GM19324 (cell line): ENCODE results near the gene CFAP20DC.
"Not testable (repeated sequence)": the region's sequence is repeated elsewhere in the genome, so short reads cannot be mapped to it uniquely, and the experiment has no call there.

Experiments used
- ATAC-seq: cut with Tn5 transposase; IDR thresholded peaks from one replicate; pipeline ENCODE4 v1.9.1; 2021; ENCODE audit warnings: mild to moderate bottlenecking, moderate library complexity; ENCODE audit not compliant: unreplicated experiment, low FRiP score

CFAP20DC gene

DNA sequence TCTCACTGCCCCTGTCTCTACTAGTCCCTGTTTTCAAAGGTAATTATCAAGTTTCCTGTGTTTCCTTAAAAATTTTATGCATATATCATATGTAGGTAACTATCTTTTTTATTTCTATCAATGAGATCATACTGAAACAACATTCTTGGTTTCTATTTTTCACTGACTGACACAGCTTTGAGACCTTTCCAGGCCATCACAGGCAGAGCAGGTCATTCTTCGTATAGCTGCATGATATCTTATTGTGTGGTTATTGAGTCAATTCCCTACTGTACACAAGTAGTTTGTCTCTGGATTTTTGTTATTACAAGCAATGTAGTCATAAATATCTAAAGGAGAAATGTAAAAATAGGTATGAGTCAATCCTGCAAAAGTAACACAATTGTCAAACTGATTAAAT lies 169.6 kb downstream of the CFAP20DC start:
- no peak for ATAC-seq

- ATAC-seq, result peak; percentile 61
These were observed 175.0 kb downstream of the CFAP20DC start for GRCh38 chr3:58874795-58875194.

- ATAC-seq, result peak; percentile 87
These were observed 175.5 kb downstream of the CFAP20DC start for GRCh38 chr3:58874248-58874741.

GRCh38 chr3:58868097-58868779 lies 181.6 kb downstream of the CFAP20DC start:
- no peak for ATAC-seq

- ATAC-seq, result no peak
These were observed 182.2 kb downstream of the CFAP20DC start for GRCh38 chr3:58867621-58868020.

- ATAC-seq, result no peak
These were observed 183.7 kb downstream of the CFAP20DC start for GRCh38 chr3:58866079-58866478.

DNA sequence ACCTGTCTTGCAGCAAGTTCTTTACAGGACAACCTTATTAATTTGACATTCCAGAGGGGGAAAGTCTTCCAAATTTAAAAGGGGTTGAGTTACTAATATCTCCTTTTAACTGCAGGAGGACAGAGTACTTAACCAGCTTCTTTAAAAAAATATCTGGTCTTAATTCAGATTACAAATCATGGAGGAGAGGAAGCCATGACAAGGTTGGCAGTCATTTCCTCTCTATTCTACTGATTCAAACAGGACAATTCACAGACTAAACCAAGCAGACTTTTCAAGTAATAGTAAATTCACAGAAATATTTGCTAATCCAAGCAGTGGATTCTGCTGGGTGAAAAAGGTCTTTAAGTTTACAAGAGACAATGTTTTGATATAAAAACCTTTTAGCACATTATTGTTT lies 185.3 kb downstream of the CFAP20DC start:
- no peak for ATAC-seq

DNA sequence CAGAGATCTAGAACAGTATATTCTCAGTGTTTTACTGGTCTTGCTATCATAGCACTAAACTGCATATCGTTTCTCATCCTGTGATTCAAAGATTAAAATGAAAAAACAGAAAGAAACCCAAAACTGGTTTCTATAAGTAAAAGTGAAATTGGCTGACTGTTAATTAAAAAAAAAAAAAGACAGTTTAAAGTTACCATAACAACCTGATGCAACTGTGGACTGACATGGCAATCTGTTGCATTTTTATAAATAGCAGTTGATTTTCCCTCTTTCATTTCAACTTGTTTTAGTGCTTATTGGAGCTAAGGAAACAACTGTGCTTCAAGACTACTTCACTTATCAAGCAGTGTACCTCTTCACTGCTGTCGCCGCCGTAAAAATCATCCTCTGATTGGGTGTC lies 186.6 kb downstream of the CFAP20DC start:
- ATAC-seq, result no peak

- no peak for ATAC-seq
These were observed 188.3 kb downstream of the CFAP20DC start for GRCh38 chr3:58861551-58861950.

GRCh38 chr3:58858126-58858525 lies 191.7 kb downstream of the CFAP20DC start:
- ATAC-seq, result no peak

- ATAC-seq, result no peak
These were observed 192.4 kb downstream of the CFAP20DC start for GRCh38 chr3:58857402-58857801.

GRCh38 chr3:58848826-58849225 lies 201.0 kb downstream of the CFAP20DC start:
- ATAC-seq, result no peak

- not testable (repeated sequence) for ATAC-seq
These were observed 207.6 kb downstream of the CFAP20DC start for GRCh38 chr3:58842050-58842747.

GRCh38 chr3:58840949-58841348 lies 208.9 kb downstream of the CFAP20DC start:
- ATAC-seq, result no peak

GRCh38 chr3:58839964-58840363 lies 209.9 kb downstream of the CFAP20DC start:
- ATAC-seq, result no peak

- ATAC-seq, result no peak
These were observed 210.6 kb downstream of the CFAP20DC start for GRCh38 chr3:58839187-58839586.

GRCh38 chr3:58837856-58838255 lies 212.0 kb downstream of the CFAP20DC start:
- ATAC-seq, result no peak

GRCh38 chr3:58837141-58837843 lies 212.5 kb downstream of the CFAP20DC start:
- no peak for ATAC-seq

- no peak for ATAC-seq
These were observed 214.7 kb downstream of the CFAP20DC start for GRCh38 chr3:58835086-58835485.

- no peak for ATAC-seq
These were observed 216.3 kb downstream of the CFAP20DC start for GRCh38 chr3:58833491-58833890.

DNA sequence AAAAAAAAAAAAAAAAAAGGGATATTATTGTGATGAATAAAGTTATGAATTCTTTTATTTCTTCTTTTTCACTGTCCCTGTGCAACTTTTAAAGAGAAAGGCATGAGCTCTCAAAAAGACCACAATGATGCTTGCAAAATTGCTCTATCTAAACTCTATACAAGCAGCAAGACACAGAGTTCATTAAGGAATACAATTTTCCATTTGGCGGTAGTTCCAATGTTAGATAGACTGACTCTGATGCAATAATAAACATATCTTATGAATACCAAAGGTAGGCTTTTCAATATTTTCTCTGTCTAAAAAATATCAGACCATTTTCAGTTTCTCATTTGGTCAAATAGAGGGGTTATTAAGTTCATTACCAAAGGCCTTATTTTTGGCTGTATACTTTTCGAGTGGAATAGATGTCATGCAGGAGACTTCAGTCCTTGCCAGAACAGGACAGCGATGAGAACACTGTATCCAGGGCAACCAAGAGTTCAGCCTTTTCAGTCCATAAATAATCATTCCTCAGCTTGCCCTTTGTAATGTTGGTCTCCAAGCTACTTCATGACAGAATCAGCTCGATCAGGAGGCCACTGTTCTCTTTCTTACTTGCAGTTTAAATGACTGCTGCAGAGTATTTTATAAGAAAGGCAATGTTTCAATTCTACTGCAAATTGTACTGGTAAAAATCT lies 220.4 kb downstream of the CFAP20DC start:
- no peak for ATAC-seq
